ENCODE data around the gene CCL7. TPM values are rescaled to one million over a fixed set of nuclear protein-coding genes. Genes with fewer than 3 reads are reported as not detected.
"Not testable (repeated sequence)": the region's sequence is repeated elsewhere in the genome, so short reads cannot be mapped to it uniquely, and the experiment has no call there.

CCL7 gene
- polyA plus RNA-seq (2013, experiment 1 of 2), result not detected
- not detected for polyA plus RNA-seq (2013, experiment 2 of 2)

- Histone ChIP-seq H3K36me3 (ENCODE audit: insufficient read depth, low read length) (no peaks in the 10 kb centered on the region), H3K4me1 (ENCODE audit: insufficient read depth, low read length) (no peaks in the 10 kb centered on the region), H3K27me3 (ENCODE audit: insufficient read depth, low read length) (no peaks in the 10 kb centered on the region; the same call in 1 of the 2 replicates), H3K27ac (ENCODE audit: low read depth, low read length) (no peak within 1 kb of the TSS), H3K9ac (ENCODE audit: low read depth, low read length) (no peak within 1 kb of the TSS), H3K4me3 (ENCODE audit: low read length) (no peak within 1 kb of the TSS), H3K9me3 (ENCODE audit: insufficient read depth, low read depth, low read length) (no peaks in the 10 kb centered on the region)
- 91% methylated on average over 1 of the region's 1 CpG for WGBS
These were observed at the start of gene CCL7 for GRCh38 chr17:34269969-34270368. Gene CCL7 (plus strand): TSS chr17:34270221. CDS start chr17:34270291, 70 bp downstream.

GRCh38 chr17:34220752-34221395, 49.1 kb upstream of the CCL7 start:
- 98% methylated on average over 5 of the region's 5 CpGs for WGBS
- H3K4me1 ChIP-seq (ENCODE audit: insufficient read depth, low read length), result no peaks in the 10 kb centered on the region
- peaks cover 5% of the 10 kb centered on the region; the same call in 1 of the 2 replicates for H3K9me3 ChIP-seq (ENCODE audit: insufficient read depth, low read depth, low read length)
- no peaks in the 10 kb centered on the region for H3K27me3 ChIP-seq (ENCODE audit: insufficient read depth, low read length)
- no peak overlapping the region for H3K4me3 ChIP-seq (ENCODE audit: low read length)
- H3K27ac ChIP-seq (ENCODE audit: low read depth, low read length), result no peak overlapping the region
- no peaks in the 10 kb centered on the region for H3K36me3 ChIP-seq (ENCODE audit: insufficient read depth, low read length)
- H3K9ac ChIP-seq (ENCODE audit: low read depth, low read length), result no peak overlapping the region

GRCh38 chr17:34221411-34221810, 48.6 kb upstream of the CCL7 start:
- 93% methylated on average over 4 of the region's 4 CpGs for WGBS
- Histone ChIP-seq H3K27me3 (ENCODE audit: insufficient read depth, low read length) (no peaks in the 10 kb centered on the region), H3K9me3 (ENCODE audit: insufficient read depth, low read depth, low read length) (no peaks in the 10 kb centered on the region), H3K9ac (ENCODE audit: low read depth, low read length) (no peak overlapping the region), H3K4me1 (ENCODE audit: insufficient read depth, low read length) (no peaks in the 10 kb centered on the region), H3K27ac (ENCODE audit: low read depth, low read length) (no peak overlapping the region), H3K4me3 (ENCODE audit: low read length) (no peak overlapping the region), H3K36me3 (ENCODE audit: insufficient read depth, low read length) (no peaks in the 10 kb centered on the region)

GRCh38 chr17:34222722-34223497, 47.1 kb upstream of the CCL7 start:
- H3K4me1 ChIP-seq (ENCODE audit: insufficient read depth, low read length), result no peaks in the 10 kb centered on the region
- no peak overlapping the region for H3K4me3 ChIP-seq (ENCODE audit: low read length)
- H3K9me3 ChIP-seq (ENCODE audit: insufficient read depth, low read depth, low read length), result no peaks in the 10 kb centered on the region
- no peak overlapping the region for H3K27ac ChIP-seq (ENCODE audit: low read depth, low read length)
- H3K27me3 ChIP-seq (ENCODE audit: insufficient read depth, low read length), result no peaks in the 10 kb centered on the region
- H3K36me3 ChIP-seq (ENCODE audit: insufficient read depth, low read length), result no peaks in the 10 kb centered on the region
- H3K9ac ChIP-seq (ENCODE audit: low read depth, low read length), result no peak overlapping the region
- WGBS, result 97% methylated on average over 3 of the region's 3 CpGs

GRCh38 chr17:34225046-34225445, 45.0 kb upstream of the CCL7 start:
- H3K9ac ChIP-seq (ENCODE audit: low read depth, low read length), result no peak overlapping the region
- peaks cover 11% of the 10 kb centered on the region for H3K9me3 ChIP-seq (ENCODE audit: insufficient read depth, low read depth, low read length)
- no peaks in the 10 kb centered on the region for H3K4me1 ChIP-seq (ENCODE audit: insufficient read depth, low read length)
- no peak overlapping the region for H3K27ac ChIP-seq (ENCODE audit: low read depth, low read length)
- no peaks in the 10 kb centered on the region for H3K27me3 ChIP-seq (ENCODE audit: insufficient read depth, low read length)
- 94% methylated on average over 8 of the region's 9 CpGs for WGBS
- no peaks in the 10 kb centered on the region for H3K36me3 ChIP-seq (ENCODE audit: insufficient read depth, low read length)
- no peak overlapping the region for H3K4me3 ChIP-seq (ENCODE audit: low read length)

- WGBS, result 97% methylated on average over 3 of the region's 3 CpGs
- H3K9ac ChIP-seq (ENCODE audit: low read depth, low read length), result no peak overlapping the region
- no peak overlapping the region for H3K27ac ChIP-seq (ENCODE audit: low read depth, low read length)
- no peaks in the 10 kb centered on the region for H3K27me3 ChIP-seq (ENCODE audit: insufficient read depth, low read length)
- no peaks in the 10 kb centered on the region for H3K36me3 ChIP-seq (ENCODE audit: insufficient read depth, low read length)
- H3K4me1 ChIP-seq (ENCODE audit: insufficient read depth, low read length), result no peaks in the 10 kb centered on the region
- H3K4me3 ChIP-seq (ENCODE audit: low read length), result no peak overlapping the region
- H3K9me3 ChIP-seq (ENCODE audit: insufficient read depth, low read depth, low read length), result peaks cover 16% of the 10 kb centered on the region
These were observed 43.8 kb upstream of the CCL7 start for GRCh38 chr17:34226011-34226743.

GRCh38 chr17:34226744-34227034, 43.3 kb upstream of the CCL7 start:
- Histone ChIP-seq H3K4me1 (ENCODE audit: insufficient read depth, low read length) (no peaks in the 10 kb centered on the region), H3K27me3 (ENCODE audit: insufficient read depth, low read length) (no peaks in the 10 kb centered on the region), H3K36me3 (ENCODE audit: insufficient read depth, low read length) (no peaks in the 10 kb centered on the region), H3K4me3 (ENCODE audit: low read length) (no peak overlapping the region), H3K27ac (ENCODE audit: low read depth, low read length) (no peak overlapping the region), H3K9me3 (ENCODE audit: insufficient read depth, low read depth, low read length) (peaks cover 16% of the 10 kb centered on the region), H3K9ac (ENCODE audit: low read depth, low read length) (no peak overlapping the region)

- WGBS, result 93% methylated on average over 2 of the region's 2 CpGs
- not testable (repeated sequence) for H3K36me3 ChIP-seq (ENCODE audit: insufficient read depth, low read length); H3K9ac ChIP-seq (ENCODE audit: low read depth, low read length); H3K4me1 ChIP-seq (ENCODE audit: insufficient read depth, low read length); H3K4me3 ChIP-seq (ENCODE audit: low read length); H3K27me3 ChIP-seq (ENCODE audit: insufficient read depth, low read length); H3K27ac ChIP-seq (ENCODE audit: low read depth, low read length)
- H3K9me3 ChIP-seq (ENCODE audit: insufficient read depth, low read depth, low read length), result peaks cover 16% of the 10 kb centered on the region
These were observed 42.7 kb upstream of the CCL7 start for GRCh38 chr17:34227293-34227692.

GRCh38 chr17:34227707-34228106, 42.3 kb upstream of the CCL7 start:
- no peaks in the 10 kb centered on the region for H3K36me3 ChIP-seq (ENCODE audit: insufficient read depth, low read length)
- H3K4me1 ChIP-seq (ENCODE audit: insufficient read depth, low read length), result no peaks in the 10 kb centered on the region
- H3K27ac ChIP-seq (ENCODE audit: low read depth, low read length), result no peak overlapping the region
- no peaks in the 10 kb centered on the region for H3K27me3 ChIP-seq (ENCODE audit: insufficient read depth, low read length)
- H3K9ac ChIP-seq (ENCODE audit: low read depth, low read length), result no peak overlapping the region
- H3K4me3 ChIP-seq (ENCODE audit: low read length), result no peak overlapping the region
- 90% methylated on average over 3 of the region's 3 CpGs for WGBS
- H3K9me3 ChIP-seq (ENCODE audit: insufficient read depth, low read depth, low read length), result peaks cover 16% of the 10 kb centered on the region

GRCh38 chr17:34228781-34229180, 41.2 kb upstream of the CCL7 start:
- Histone ChIP-seq H3K27ac (ENCODE audit: low read depth, low read length) (no peak overlapping the region), H3K27me3 (ENCODE audit: insufficient read depth, low read length) (no peaks in the 10 kb centered on the region), H3K4me3 (ENCODE audit: low read length) (no peak overlapping the region), H3K9me3 (ENCODE audit: insufficient read depth, low read depth, low read length) (peaks cover 16% of the 10 kb centered on the region), H3K4me1 (ENCODE audit: insufficient read depth, low read length) (no peaks in the 10 kb centered on the region), H3K9ac (ENCODE audit: low read depth, low read length) (no peak overlapping the region), H3K36me3 (ENCODE audit: insufficient read depth, low read length) (no peaks in the 10 kb centered on the region)
- WGBS, result 93% methylated on average over 4 of the region's 4 CpGs

GRCh38 chr17:34230342-34230741, 39.7 kb upstream of the CCL7 start:
- H3K36me3 ChIP-seq (ENCODE audit: insufficient read depth, low read length), result no peaks in the 10 kb centered on the region
- H3K9me3 ChIP-seq (ENCODE audit: insufficient read depth, low read depth, low read length), result peaks cover 16% of the 10 kb centered on the region
- H3K27me3 ChIP-seq (ENCODE audit: insufficient read depth, low read length), result no peaks in the 10 kb centered on the region
- 100% methylated on average over 1 of the region's 1 CpG for WGBS
- no peak overlapping the region for H3K9ac ChIP-seq (ENCODE audit: low read depth, low read length)
- H3K4me3 ChIP-seq (ENCODE audit: low read length), result no peak overlapping the region
- no peak overlapping the region for H3K27ac ChIP-seq (ENCODE audit: low read depth, low read length)
- H3K4me1 ChIP-seq (ENCODE audit: insufficient read depth, low read length), result peaks cover 12% of the 10 kb centered on the region; the same call in 1 of the 2 replicates
